NCI-H226 (cell line): ENCODE data around the gene CLBA1.

Source experiments
- DNase-seq: peaks from one replicate; pipeline ENCODE4 v3.0.0-alpha.2; 2015

Gene CLBA1

GRCh38 chr14:104981699-104982541 is 3.7 kb upstream of the CLBA1 start:
- no peak for DNase-seq

GRCh38 chr14:104982548-104983230 is 2.9 kb upstream of the CLBA1 start:
- no peak for DNase-seq

- DNase-seq: no peak
Observed at GRCh38 chr14:104983231-104983721, 2.3 kb upstream of the CLBA1 start.

- no peak for DNase-seq
Observed at GRCh38 chr14:104984056-104984894, 1.3 kb upstream of the CLBA1 start.

- DNase-seq: no peak
Observed at GRCh38 chr14:104986487-104987164, 1.0 kb downstream of the CLBA1 start.

- DNase-seq: no peak
Observed at GRCh38 chr14:104989236-104989950, 3.8 kb downstream of the CLBA1 start.

- no peak for DNase-seq
Observed at GRCh38 chr14:104989951-104990303, 4.3 kb downstream of the CLBA1 start.

GRCh38 chr14:104991896-104992230 is 6.3 kb downstream of the CLBA1 start:
- no peak for DNase-seq

GRCh38 chr14:104992501-104992900 is 6.9 kb downstream of the CLBA1 start:
- no peak for DNase-seq

GRCh38 chr14:104993306-104993705 is 7.7 kb downstream of the CLBA1 start:
- no peak for DNase-seq

- DNase-seq: no peak
Observed at GRCh38 chr14:104993808-104994591, 8.4 kb downstream of the CLBA1 start.

GRCh38 chr14:104994978-104995377 is 9.4 kb downstream of the CLBA1 start:
- DNase-seq: no peak

GRCh38 chr14:104996032-104996431 is 10.4 kb downstream of the CLBA1 start:
- DNase-seq: no peak

- no peak for DNase-seq
Observed at GRCh38 chr14:104996483-104996882, 10.9 kb downstream of the CLBA1 start.

- no peak for DNase-seq
Observed at GRCh38 chr14:104998801-104999200, 13.2 kb downstream of the CLBA1 start.

- DNase-seq: no peak
Observed at GRCh38 chr14:104999361-104999760, 13.8 kb downstream of the CLBA1 start.

- no peak for DNase-seq
Observed at GRCh38 chr14:105005329-105005928, 19.8 kb downstream of the CLBA1 start.

GRCh38 chr14:105005929-105006830 is 20.6 kb downstream of the CLBA1 start:
- DNase-seq: no peak

- no peak for DNase-seq
Observed at GRCh38 chr14:105006831-105007592, 21.4 kb downstream of the CLBA1 start.
